GM23338 (cell line): ENCODE measurements around the gene WDR33. TPM values are rescaled to one million over a fixed set of nuclear protein-coding genes. Genes with fewer than 3 reads are reported as not detected.

Source experiments
- ATAC-seq: fragments of 200-7000 bp; cut with Tn5 transposase; 3 replicates; pipeline ENCODE4 v1.9.1; 2020
- DNase-seq: peaks from one replicate; pipeline ENCODE4 v3.0.0-alpha.2; 2015; ENCODE audit warnings: low spot score
- H2AFZ ChIP-seq: fragments of 200-600 bp; sonication (generic); 2 replicates; pipeline ENCODE4 v1.8.0; 2016; ENCODE audit warnings: antibody characterized with exemption, mild to moderate bottlenecking, moderate library complexity
- H3F3A ChIP-seq: fragments of 200-600 bp; sonication (generic); replicated peaks from 2 replicates; pipeline ENCODE4 v1.8.0; 2017; ENCODE audit warnings: antibody characterized with exemption, mixed run types, low read depth
- H3K27ac ChIP-seq: fragments of 200-600 bp; sonication (generic); 2 replicates; pipeline ENCODE4 v1.6.1; 2016; ENCODE audit warnings: low read depth
- H3K27me3 ChIP-seq: fragments of 200-600 bp; sonication (generic); 2 replicates; pipeline ENCODE4 v1.8.0; 2016; ENCODE audit warnings: mild to moderate bottlenecking, mixed run types, moderate library complexity; ENCODE audit not compliant: insufficient read depth
- H3K36me3 ChIP-seq: fragments of 200-600 bp; sonication (generic); 2 replicates; pipeline ENCODE4 v1.8.0; 2016; ENCODE audit warnings: mild to moderate bottlenecking; ENCODE audit not compliant: insufficient read depth
- H3K4me1 ChIP-seq: fragments of 200-600 bp; sonication (generic); 2 replicates; pipeline ENCODE4 v1.8.0; 2016; ENCODE audit warnings: mild to moderate bottlenecking, moderate library complexity; ENCODE audit not compliant: insufficient read depth
- H3K4me2 ChIP-seq: fragments of 200-600 bp; sonication (generic); 2 replicates; pipeline ENCODE4 v1.7.1; 2017; ENCODE audit warnings: mixed run types
- H3K4me3 ChIP-seq: fragments of 200-600 bp; sonication (generic); 2 replicates; pipeline ENCODE4 v1.6.1; 2016; ENCODE audit warnings: mixed run types
- H3K79me2 ChIP-seq: fragments of 200-600 bp; sonication (generic); replicated peaks from 2 replicates; pipeline ENCODE4 v1.8.0; 2017; ENCODE audit warnings: mild to moderate bottlenecking; ENCODE audit not compliant: insufficient read depth
- H3K9me2 ChIP-seq: fragments of 200-600 bp; sonication (generic); 2 replicates; pipeline ENCODE4 v1.8.0; 2017; ENCODE audit not compliant: insufficient read depth
- H4K20me1 ChIP-seq: fragments of 200-600 bp; sonication (generic); replicated peaks from 2 replicates; pipeline ENCODE4 v1.8.0; 2017; ENCODE audit warnings: mild to moderate bottlenecking; ENCODE audit not compliant: insufficient read depth
- H3K27ac Mint-ChIP-seq: 2 replicates; pipeline ENCODE4 v1.8.0; 2020; ENCODE audit warnings: inconsistent platforms, mild to moderate bottlenecking, moderate library complexity, mixed read lengths
- H3K27me3 Mint-ChIP-seq: 3 replicates; pipeline ENCODE4 v1.8.0; 2022; ENCODE audit warnings: low read depth, mild to moderate bottlenecking, moderate library complexity, mixed read lengths, inconsistent platforms; ENCODE audit not compliant: insufficient read depth, poor library complexity
- H3K36me3 Mint-ChIP-seq: 3 replicates; pipeline ENCODE4 v1.8.0; 2021; ENCODE audit warnings: low read depth, mild to moderate bottlenecking, inconsistent platforms, moderate library complexity, mixed read lengths
- H3K4me1 Mint-ChIP-seq: 3 replicates; pipeline ENCODE4 v1.8.0; 2020; ENCODE audit warnings: mild to moderate bottlenecking, inconsistent platforms, mixed read lengths
- H3K4me3 Mint-ChIP-seq: 3 replicates; pipeline ENCODE4 v1.8.0; 2021; ENCODE audit warnings: moderate library complexity, mild to moderate bottlenecking, inconsistent platforms, mixed read lengths
- H3K9me3 Mint-ChIP-seq: 3 replicates; pipeline ENCODE4 v1.8.0; 2020; ENCODE audit warnings: moderate library complexity, mild to moderate bottlenecking, inconsistent platforms, mixed read lengths
- CREB1 ChIP-seq: fragments of 250-450 bp; sonication (Bioruptor Pico); IDR thresholded peaks from 2 replicates; pipeline ENCODE4 v1.5.0; 2020; ENCODE audit warnings: low read depth, mild to moderate bottlenecking, moderate library complexity
- EZH2 ChIP-seq: fragments of 200-600 bp; sonication (generic); IDR thresholded peaks from one replicate; pipeline ENCODE4 v1.8.0; 2017; ENCODE audit warnings: antibody characterized with exemption, mild to moderate bottlenecking, low read depth; ENCODE audit not compliant: unreplicated experiment
- EZH2phosphoT487 ChIP-seq: fragments of 200-600 bp; sonication (generic); IDR thresholded peaks from one replicate; pipeline ENCODE4 v1.8.1; 2018; ENCODE audit warnings: antibody characterized with exemption; ENCODE audit not compliant: unreplicated experiment
- JUNB ChIP-seq: IDR thresholded peaks from one replicate; pipeline ENCODE4 v1.6.1; 2016; ENCODE audit warnings: antibody characterized with exemption; ENCODE audit not compliant: unreplicated experiment
- NANOG ChIP-seq: IDR thresholded peaks from 2 replicates; pipeline ENCODE4 v1.6.1; 2016; ENCODE audit warnings: antibody characterized with exemption, borderline replicate concordance
- POLR2AphosphoS5 ChIP-seq: IDR thresholded peaks from 2 replicates; pipeline ENCODE4 v1.6.1; 2016; ENCODE audit warnings: antibody characterized with exemption, low read depth
- STAT1 ChIP-seq: IDR thresholded peaks from one replicate; pipeline ENCODE4 v1.6.1; 2016; ENCODE audit warnings: antibody characterized with exemption; ENCODE audit not compliant: unreplicated experiment
- ZNF114 ChIP-seq: fragments of 250-450 bp; sonication (Bioruptor Pico); IDR thresholded peaks from 2 replicates; pipeline ENCODE4 v1.5.0; 2020; ENCODE audit warnings: mild to moderate bottlenecking, moderate library complexity
- ZNF331 ChIP-seq: fragments of 250-450 bp; sonication (Bioruptor Pico); IDR thresholded peaks from 2 replicates; pipeline ENCODE4 v1.5.0; 2020; ENCODE audit warnings: low read depth, mild to moderate bottlenecking, moderate library complexity
- polyA plus RNA-seq: library from polyadenylated mRNA; unstranded; fragments of >200 nt; fragmentation: Nextera tagmentation; extraction: Ambion mirVana; gene quantifications from 2 replicates; pipeline ENCODE4 v1.2.1, GENCODE V29; 2016
- total RNA-seq: library from RNA; depleted of rRNA; stranded (reverse); fragments of >200 nt; shearing (Covaris generic); gene quantifications from 2 replicates; pipeline ENCODE4 v1.2.3, GENCODE V29; 2014
- TF ChIP-seq, protein P1 (sequence below): fragments of 250-450 bp; sonication (Bioruptor Pico); IDR thresholded peaks from 2 replicates; pipeline ENCODE4 v1.5.0; 2020; ENCODE audit warnings: mild to moderate bottlenecking, moderate library complexity
- TF ChIP-seq, protein P2 (sequence below): IDR thresholded peaks from 2 replicates; pipeline ENCODE4 v1.6.1; 2016; ENCODE audit warnings: antibody characterized with exemption
- TF ChIP-seq, protein P3 (sequence below), 2 experiments: fragments of 200-600 bp in 1 of 2; sonication (generic) in 1 of 2; conservative IDR thresholded peaks; 2 replicates each; pipeline versions ENCODE4 v1.5.1 to v1.6.1; 2016 to 2017; ENCODE audit warnings: antibody characterized with exemption in 2 of 2, low read depth in 2 of 2, mild to moderate bottlenecking in 2 of 2, moderate library complexity in 1 of 2
- TF ChIP-seq, protein P4 (sequence below): IDR thresholded peaks from one replicate; pipeline ENCODE4 v1.6.1; 2018; ENCODE audit warnings: antibody characterized with exemption; ENCODE audit not compliant: unreplicated experiment

Gene WDR33
- total and polyA plus RNA-seq, 2 experiments from 2014 or later: 37.2 to 54.7 TPM

DNA sequence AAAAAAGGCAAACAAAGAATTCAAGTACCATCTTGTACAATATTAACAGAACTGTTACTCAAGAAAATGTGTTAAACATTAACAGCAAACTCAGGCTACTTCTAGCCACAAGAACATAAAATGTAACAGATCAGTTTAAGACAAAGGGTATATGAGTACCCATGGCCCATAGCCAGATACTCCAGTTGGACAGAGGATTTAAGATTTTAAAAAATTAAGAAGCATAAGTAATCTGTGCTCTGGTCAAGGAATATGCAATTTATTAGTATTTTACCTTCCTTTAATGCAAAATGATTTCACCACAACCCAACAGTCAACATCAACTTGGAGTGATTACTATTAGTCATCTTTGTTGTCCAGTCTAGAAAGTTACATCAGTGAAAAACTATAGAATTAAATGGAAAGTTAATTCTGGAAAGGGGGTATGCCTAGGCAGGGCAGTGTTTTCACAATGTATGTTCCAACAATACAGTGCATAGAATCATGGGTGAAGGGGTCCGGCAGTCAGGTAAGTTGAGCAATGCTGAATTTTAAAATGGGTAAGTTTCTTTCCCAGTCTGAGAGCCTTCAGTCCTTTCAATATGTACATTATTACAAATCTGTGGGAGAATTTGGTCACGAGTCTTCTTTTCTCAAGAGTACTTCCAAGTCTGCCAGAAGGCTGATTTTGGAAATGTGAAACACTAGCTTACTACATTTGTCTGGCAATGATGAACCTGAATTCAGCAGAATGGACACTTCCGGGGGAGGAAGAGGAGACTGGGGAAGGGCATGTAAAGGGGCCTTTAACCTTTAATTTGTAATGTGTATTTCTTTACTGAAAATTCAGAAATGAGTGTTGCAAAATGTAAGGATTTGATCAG is 75.2 kb downstream of the WDR33 start:
- H3K9me2 ChIP-seq: no peaks in the 10 kb centered on the region
- Mint-ChIP-seq H3K36me3 (no peaks in the 10 kb centered on the region; the same call in 1 of the 3 replicates), H3K27ac (no peak overlapping the region), H3K9me3 (no peaks in the 10 kb centered on the region), H3K4me1 (no peaks in the 10 kb centered on the region), H3K27me3 (peaks cover 6% of the 10 kb centered on the region), H3K4me3 (no peak overlapping the region)
- no peaks in the 10 kb centered on the region for H3K27me3 ChIP-seq
- H3K79me2 ChIP-seq: 0 out of 2 replicates have a peak, but pooled peaks cover 3% of the 10 kb centered on the region
- no peak overlapping the region for H2AFZ ChIP-seq
- TF ChIP-seq CREB1 (CRISPR knock-in tag) (no peak), JUNB (no peak), POLR2AphosphoS5 (no peak), STAT1 (no peak), EZH2 (no peak), ZNF114 (no peak), NANOG (no peak), EZH2phosphoT487 (no peak), ZNF331 (CRISPR knock-in tag) (no peak)
- TF ChIP-seq, protein P1, sequence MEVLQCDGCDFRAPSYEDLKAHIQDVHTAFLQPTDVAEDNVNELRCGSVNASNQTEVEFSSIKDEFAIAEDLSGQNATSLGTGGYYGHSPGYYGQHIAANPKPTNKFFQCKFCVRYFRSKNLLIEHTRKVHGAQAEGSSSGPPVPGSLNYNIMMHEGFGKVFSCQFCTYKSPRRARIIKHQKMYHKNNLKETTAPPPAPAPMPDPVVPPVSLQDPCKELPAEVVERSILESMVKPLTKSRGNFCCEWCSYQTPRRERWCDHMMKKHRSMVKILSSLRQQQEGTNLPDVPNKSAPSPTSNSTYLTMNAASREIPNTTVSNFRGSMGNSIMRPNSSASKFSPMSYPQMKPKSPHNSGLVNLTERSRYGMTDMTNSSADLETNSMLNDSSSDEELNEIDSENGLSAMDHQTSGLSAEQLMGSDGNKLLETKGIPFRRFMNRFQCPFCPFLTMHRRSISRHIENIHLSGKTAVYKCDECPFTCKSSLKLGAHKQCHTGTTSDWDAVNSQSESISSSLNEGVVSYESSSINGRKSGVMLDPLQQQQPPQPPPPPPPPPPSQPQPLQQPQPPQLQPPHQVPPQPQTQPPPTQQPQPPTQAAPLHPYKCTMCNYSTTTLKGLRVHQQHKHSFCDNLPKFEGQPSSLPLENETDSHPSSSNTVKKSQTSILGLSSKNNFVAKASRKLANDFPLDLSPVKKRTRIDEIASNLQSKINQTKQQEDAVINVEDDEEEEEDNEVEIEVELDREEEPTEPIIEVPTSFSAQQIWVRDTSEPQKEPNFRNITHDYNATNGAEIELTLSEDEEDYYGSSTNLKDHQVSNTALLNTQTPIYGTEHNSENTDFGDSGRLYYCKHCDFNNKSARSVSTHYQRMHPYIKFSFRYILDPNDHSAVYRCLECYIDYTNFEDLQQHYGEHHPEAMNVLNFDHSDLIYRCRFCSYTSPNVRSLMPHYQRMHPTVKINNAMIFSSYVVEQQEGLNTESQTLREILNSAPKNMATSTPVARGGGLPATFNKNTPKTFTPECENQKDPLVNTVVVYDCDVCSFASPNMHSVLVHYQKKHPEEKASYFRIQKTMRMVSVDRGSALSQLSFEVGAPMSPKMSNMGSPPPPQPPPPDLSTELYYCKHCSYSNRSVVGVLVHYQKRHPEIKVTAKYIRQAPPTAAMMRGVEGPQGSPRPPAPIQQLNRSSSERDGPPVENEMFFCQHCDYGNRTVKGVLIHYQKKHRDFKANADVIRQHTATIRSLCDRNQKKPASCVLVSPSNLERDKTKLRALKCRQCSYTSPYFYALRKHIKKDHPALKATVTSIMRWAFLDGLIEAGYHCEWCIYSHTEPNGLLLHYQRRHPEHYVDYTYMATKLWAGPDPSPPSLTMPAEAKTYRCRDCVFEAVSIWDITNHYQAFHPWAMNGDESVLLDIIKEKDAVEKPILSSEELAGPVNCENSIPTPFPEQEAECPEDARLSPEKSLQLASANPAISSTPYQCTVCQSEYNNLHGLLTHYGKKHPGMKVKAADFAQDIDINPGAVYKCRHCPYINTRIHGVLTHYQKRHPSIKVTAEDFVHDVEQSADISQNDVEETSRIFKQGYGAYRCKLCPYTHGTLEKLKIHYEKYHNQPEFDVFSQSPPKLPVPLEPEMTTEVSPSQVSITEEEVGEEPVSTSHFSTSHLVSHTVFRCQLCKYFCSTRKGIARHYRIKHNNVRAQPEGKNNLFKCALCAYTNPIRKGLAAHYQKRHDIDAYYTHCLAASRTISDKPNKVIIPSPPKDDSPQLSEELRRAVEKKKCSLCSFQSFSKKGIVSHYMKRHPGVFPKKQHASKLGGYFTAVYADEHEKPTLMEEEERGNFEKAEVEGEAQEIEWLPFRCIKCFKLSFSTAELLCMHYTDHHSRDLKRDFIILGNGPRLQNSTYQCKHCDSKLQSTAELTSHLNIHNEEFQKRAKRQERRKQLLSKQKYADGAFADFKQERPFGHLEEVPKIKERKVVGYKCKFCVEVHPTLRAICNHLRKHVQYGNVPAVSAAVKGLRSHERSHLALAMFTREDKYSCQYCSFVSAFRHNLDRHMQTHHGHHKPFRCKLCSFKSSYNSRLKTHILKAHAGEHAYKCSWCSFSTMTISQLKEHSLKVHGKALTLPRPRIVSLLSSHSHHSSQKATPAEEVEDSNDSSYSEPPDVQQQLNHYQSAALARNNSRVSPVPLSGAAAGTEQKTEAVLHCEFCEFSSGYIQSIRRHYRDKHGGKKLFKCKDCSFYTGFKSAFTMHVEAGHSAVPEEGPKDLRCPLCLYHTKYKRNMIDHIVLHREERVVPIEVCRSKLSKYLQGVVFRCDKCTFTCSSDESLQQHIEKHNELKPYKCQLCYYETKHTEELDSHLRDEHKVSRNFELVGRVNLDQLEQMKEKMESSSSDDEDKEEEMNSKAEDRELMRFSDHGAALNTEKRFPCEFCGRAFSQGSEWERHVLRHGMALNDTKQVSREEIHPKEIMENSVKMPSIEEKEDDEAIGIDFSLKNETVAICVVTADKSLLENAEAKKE (CRISPR knock-in tag): no peak
- TF ChIP-seq, protein P2, sequence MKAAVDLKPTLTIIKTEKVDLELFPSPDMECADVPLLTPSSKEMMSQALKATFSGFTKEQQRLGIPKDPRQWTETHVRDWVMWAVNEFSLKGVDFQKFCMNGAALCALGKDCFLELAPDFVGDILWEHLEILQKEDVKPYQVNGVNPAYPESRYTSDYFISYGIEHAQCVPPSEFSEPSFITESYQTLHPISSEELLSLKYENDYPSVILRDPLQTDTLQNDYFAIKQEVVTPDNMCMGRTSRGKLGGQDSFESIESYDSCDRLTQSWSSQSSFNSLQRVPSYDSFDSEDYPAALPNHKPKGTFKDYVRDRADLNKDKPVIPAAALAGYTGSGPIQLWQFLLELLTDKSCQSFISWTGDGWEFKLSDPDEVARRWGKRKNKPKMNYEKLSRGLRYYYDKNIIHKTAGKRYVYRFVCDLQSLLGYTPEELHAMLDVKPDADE: no peak
- TF ChIP-seq, protein P3, sequence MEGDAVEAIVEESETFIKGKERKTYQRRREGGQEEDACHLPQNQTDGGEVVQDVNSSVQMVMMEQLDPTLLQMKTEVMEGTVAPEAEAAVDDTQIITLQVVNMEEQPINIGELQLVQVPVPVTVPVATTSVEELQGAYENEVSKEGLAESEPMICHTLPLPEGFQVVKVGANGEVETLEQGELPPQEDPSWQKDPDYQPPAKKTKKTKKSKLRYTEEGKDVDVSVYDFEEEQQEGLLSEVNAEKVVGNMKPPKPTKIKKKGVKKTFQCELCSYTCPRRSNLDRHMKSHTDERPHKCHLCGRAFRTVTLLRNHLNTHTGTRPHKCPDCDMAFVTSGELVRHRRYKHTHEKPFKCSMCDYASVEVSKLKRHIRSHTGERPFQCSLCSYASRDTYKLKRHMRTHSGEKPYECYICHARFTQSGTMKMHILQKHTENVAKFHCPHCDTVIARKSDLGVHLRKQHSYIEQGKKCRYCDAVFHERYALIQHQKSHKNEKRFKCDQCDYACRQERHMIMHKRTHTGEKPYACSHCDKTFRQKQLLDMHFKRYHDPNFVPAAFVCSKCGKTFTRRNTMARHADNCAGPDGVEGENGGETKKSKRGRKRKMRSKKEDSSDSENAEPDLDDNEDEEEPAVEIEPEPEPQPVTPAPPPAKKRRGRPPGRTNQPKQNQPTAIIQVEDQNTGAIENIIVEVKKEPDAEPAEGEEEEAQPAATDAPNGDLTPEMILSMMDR (conservative IDR thresholded peaks at IDR 0.05; ENCODE audit: low read depth in 2 of 2): no peak
- TF ChIP-seq, protein P4, sequence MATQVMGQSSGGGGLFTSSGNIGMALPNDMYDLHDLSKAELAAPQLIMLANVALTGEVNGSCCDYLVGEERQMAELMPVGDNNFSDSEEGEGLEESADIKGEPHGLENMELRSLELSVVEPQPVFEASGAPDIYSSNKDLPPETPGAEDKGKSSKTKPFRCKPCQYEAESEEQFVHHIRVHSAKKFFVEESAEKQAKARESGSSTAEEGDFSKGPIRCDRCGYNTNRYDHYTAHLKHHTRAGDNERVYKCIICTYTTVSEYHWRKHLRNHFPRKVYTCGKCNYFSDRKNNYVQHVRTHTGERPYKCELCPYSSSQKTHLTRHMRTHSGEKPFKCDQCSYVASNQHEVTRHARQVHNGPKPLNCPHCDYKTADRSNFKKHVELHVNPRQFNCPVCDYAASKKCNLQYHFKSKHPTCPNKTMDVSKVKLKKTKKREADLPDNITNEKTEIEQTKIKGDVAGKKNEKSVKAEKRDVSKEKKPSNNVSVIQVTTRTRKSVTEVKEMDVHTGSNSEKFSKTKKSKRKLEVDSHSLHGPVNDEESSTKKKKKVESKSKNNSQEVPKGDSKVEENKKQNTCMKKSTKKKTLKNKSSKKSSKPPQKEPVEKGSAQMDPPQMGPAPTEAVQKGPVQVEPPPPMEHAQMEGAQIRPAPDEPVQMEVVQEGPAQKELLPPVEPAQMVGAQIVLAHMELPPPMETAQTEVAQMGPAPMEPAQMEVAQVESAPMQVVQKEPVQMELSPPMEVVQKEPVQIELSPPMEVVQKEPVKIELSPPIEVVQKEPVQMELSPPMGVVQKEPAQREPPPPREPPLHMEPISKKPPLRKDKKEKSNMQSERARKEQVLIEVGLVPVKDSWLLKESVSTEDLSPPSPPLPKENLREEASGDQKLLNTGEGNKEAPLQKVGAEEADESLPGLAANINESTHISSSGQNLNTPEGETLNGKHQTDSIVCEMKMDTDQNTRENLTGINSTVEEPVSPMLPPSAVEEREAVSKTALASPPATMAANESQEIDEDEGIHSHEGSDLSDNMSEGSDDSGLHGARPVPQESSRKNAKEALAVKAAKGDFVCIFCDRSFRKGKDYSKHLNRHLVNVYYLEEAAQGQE: no peak
- ATAC-seq (no peak), DNase-seq (no peak)
- H3K4me3 ChIP-seq: no peak overlapping the region
- H3K4me2 ChIP-seq: no peak overlapping the region
- H3F3A ChIP-seq: no peaks in the 10 kb centered on the region
- no peak overlapping the region for H3K27ac ChIP-seq
- H4K20me1 ChIP-seq: peaks cover 13% of the 10 kb centered on the region
- H3K4me1 ChIP-seq: no peaks in the 10 kb centered on the region
- H3K36me3 ChIP-seq: 0 out of 2 replicates have a peak, but pooled peaks cover 3% of the 10 kb centered on the region
